CD4-positive, alpha-beta T cell treated with Interleukin-15 for 1 hour (primary cell): ENCODE measurements around the gene ACOX3.
"Not testable (repeated sequence)": the region's sequence is repeated elsewhere in the genome, so short reads cannot be mapped to it uniquely, and the experiment has no call there.

Experiments used
- DNase-seq: peaks from one replicate; pipeline ENCODE4 v3.0.0-alpha.2; 2020

ACOX3 gene

DNA sequence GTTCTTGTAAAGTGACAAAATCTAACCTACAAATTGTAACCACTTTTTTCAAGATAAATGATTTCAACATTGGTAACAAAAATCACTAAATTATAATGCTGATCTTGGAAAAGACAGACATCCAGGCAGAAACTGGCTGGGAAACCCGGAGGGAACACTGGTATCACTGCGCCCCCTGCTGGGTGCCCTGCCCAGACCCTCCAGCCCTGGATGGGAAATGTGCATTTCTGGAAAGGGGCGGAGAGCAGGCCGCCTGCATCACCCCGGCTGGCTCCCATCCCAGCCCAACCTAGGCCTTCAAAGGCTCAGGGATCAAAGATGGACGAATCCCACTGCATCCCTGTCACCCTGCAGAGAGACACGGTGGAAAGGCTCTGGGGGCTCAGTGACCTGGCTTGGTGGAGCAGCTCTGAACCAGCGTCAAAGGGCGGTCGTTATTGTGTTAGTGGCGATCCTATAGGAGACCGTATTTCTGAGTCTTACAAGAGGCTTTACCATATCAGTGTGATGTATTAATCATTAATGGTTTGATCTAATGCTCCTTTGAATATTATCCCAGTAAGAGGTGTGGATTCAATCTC, 37.3 kb downstream of the ACOX3 start:
- DNase-seq, result peak; percentile 38

DNA sequence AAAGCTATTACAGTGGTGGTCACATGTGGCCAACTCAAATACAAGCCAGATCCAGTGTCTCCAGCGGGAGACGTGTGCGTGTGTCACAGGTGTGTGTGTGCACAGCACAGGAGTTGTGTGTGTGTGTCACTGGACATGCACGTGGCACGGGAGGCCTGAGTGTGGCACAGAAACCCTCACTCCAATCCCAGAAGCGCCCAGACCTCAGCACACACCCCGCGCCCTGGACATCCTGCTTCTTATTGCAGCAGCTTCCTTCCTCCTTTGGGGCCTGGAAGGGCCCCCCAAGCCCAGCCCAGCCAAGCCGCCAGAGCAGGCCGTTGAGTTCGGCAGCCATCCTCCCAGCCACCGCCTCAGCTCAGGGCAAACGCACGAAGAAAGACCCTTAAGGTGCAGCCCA, 37.9 kb downstream of the ACOX3 start:
- DNase-seq, result no peak

DNA sequence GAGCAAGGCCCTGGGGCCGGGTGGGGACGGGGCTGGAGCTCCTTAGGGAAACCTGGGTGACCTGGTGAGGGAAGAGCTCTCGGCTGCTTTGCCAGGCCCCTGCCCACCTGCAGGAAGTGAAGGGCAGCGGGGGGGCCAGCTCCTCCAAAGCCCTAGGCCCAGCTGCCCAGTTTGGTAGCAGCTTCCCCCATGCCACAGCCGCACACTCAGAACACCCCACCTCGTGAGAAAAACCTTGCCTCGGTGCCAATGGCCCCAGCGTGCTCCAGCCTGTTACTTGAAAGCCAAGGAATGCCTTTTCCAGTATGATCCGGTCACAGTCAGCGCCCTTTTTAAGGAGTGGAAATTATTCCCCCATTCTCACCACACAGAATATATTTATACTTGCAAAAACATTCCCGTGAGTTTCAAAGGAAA, 38.3 kb downstream of the ACOX3 start:
- DNase-seq, result no peak

- no peak for DNase-seq
Measured at GRCh38 chr4:8401665-8402064, 38.9 kb downstream of the ACOX3 start.

DNA sequence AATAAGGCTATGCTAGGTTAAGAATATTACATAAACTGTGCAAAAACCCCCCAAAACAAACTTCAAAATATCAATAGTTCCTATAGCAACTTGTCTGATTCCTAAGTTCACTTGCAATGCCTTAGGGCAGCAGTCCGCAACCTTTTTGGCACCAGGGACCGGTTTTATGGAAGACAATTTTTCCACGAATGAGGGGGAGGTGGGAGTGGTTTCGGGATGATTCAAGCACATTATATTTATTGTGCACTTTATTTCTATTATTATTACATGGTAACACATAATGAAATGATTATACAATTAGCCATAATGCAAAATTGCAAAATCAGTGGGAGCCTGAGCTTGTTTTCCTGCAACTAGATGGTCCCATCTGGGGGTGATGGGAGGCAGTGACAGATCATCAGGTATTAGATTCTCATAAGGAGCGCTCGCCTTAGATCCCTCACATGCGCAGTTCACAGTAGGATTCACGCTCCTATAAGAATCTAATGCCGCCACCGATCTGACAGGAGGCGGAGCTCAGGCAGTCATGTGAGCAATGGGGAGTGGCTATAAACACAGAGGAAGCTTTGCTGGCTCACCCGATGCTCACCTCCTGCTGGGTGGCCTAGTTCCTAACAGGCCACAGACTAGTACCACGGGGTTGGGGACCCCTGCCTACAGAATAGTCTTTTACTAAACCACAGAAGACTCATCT, 39.7 kb downstream of the ACOX3 start:
- no peak for DNase-seq

DNA sequence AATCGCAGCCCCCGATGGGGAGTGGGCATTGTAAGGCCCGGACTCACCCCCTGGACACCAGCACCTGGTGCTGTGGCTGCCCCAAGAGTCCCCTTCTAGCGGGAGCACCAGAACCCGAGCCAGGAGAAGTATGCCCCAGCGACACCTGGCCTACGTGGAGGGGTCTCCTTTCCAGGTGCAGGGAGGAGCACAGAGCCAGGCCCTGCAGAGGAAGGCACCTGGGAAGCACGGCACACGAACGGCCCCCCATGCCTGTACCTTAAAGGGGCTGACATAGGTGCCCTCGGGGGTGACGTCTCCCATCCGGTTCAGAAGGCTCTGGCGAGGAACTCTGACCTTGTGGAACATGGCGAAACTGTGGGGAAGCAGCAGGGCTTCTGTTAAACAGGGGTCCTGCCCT, 41.2 kb downstream of the ACOX3 start:
- DNase-seq, result no peak

GRCh38 chr4:8398347-8398746, 42.2 kb downstream of the ACOX3 start:
- DNase-seq, result no peak

DNA sequence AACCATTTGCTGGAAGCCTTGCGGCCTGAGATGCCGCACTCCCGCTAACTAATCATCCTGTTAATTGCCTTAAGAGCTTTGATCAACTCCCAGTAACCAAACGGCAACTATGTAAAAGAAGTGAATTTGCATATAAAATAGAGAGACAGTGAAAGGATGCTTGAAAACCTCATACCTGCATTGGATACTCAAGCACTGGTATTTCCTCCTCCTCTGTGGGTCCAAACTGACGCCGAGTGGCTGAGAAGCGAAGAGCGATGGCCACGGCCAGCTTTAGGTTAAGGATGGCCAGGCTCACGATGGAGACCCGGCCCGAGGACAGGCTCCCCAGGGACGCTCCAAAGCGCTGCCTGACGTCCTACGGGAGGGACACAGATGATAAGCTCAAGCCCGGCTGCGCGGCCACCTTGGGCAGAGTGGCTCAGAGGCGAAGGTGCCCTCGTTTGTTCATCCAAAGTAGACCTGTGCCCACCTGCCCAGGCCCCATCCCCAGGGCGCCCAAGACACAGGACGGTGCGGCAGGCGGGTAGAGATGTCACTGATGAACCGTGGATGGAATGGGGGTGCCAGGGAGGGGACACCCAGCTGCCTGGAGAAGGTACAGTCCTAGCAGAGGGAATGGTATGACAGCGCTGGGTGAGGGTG, 43.6 kb downstream of the ACOX3 start:
- no peak for DNase-seq

GRCh38 chr4:8395504-8396296, 44.8 kb downstream of the ACOX3 start:
- no peak for DNase-seq

DNA sequence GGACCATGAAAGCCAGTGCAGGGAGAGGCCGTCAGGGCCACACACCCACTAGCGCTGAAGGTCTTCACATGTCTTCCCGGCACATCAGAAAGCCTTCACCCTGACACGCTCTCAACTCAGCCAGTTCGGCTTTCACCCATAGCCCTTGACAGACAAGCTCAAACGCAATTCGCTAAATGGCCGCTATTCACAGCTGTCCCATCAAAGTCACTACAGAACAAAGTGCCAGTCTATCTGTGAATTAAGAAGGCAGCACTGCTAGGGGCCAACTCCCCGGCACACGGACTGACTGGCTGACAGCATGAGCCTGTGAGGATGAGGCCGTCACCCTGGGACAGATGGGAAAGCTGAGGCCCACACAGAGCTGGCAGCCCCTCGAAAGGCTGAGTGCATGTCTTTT, 45.7 kb downstream of the ACOX3 start:
- no peak for DNase-seq

- DNase-seq, result no peak
Measured at GRCh38 chr4:8394061-8394519, 46.4 kb downstream of the ACOX3 start.

GRCh38 chr4:8393593-8394038, 46.9 kb downstream of the ACOX3 start:
- no peak for DNase-seq

- no peak for DNase-seq
Measured at GRCh38 chr4:8392591-8393190, 47.8 kb downstream of the ACOX3 start.

- DNase-seq, result no peak
Measured at GRCh38 chr4:8391972-8392371, 48.6 kb downstream of the ACOX3 start.

DNA sequence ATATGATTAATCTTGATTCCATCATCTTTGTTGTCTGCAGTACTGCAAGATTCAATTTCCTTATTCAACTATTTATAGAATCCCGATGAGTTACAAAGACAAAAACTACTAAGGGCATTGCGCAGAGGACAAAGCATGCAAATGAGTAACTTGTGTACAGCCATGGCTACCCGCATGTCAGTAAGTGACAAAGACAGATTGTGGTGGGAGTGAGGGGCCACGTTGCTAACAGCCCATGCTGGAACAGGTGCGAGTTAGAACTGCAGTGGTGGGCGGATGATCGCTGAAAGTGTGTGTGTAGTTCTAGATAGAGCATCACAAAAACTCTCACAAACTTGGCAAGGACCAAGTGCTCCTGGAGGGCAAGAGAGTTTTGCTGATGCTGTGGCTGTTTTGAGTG, 49.5 kb downstream of the ACOX3 start:
- DNase-seq, result no peak

DNA sequence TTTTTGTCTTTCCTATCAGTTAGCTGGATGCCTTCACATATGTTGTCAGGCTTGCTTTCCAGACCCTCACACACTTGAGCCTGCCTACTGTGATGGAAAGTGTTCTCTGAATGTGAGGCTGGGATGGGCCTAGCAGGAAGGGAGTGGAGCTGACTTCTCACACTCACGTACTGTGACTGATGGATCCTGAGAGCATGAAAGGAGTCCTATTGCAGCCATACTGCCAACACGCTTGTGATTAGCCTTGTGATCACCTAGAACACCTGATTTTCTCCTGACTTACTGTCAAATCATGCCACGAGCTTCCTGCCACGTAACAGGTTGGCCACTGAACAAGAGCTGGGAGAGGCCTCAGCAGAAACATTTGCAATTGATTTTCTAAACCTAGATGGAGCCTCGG, 49.9 kb downstream of the ACOX3 start:
- DNase-seq, result no peak

- no peak for DNase-seq
Measured at GRCh38 chr4:8388528-8388870, 52.0 kb downstream of the ACOX3 start.

- DNase-seq, result no peak
Measured at GRCh38 chr4:8387615-8388527, 52.7 kb downstream of the ACOX3 start.

DNA sequence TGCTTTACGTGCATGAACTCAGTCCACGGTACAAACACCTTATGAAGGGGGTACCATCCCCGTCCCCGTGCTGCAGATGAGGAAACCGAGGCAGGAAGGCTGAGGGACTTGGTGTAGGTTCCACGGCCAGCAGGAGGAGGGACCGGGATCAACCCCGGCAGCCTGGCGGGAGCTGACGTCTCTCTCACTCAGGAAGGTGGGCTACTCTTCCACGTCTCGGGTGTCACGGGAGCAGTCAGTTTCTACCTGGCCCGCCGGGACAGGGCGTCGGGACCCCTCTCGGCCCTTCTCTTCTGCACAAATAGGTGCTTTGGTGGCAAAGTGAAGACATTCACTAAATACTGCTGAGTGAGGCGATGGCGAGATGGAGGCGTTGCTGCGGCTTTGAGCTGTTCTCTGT, 53.3 kb downstream of the ACOX3 start:
- DNase-seq, result no peak

DNA sequence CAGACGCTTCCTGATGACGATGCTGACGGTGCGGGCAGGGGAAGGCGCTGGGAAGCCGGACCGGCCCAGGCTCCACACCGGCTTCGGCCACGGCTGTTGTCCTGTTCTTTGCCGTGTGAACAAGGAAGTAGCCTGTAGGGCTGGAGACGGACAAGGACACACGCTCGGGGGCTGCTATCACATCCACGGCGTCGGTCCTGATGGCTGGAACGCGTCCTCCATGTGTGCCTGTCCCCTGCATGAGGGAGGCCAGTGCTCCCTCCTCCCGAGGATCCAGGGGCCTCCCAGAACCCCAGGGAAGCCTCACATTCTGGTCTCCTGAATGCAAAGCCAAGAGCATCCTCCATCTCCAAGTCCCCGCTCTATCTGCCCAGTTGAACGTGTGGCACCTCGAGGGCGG, 53.8 kb downstream of the ACOX3 start:
- no peak for DNase-seq

DNA sequence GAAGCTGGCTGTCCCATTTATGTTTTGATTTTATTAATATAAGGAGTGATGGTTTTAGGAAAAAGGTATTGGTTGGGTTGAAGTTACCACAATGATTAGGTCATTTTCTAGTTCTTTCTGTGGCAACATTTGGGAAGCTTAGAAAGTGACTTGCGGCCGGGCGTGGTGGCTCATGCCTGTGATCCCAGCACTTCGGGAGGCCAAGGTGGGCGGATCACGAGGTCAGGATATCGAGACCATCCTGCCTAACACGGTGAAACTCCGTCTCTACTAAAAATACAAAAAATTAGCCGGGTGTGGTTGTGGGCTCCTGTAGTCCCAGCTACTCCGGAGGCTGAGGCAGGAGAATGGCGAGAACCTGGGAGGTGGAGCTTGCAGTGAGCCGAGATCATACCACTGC, 54.4 kb downstream of the ACOX3 start:
- DNase-seq, result not testable (repeated sequence)

- DNase-seq, result no peak
Measured at GRCh38 chr4:8385611-8386010, 54.9 kb downstream of the ACOX3 start.
